Lung (tissue), 4 donors: ENCODE results near the gene SUPT20H. TPM values are rescaled to one million over a fixed set of nuclear protein-coding genes. Genes with fewer than 3 reads are reported as not detected.

Experiments used
- polyA plus RNA-seq, 2 donors: library from polyadenylated mRNA; stranded (reverse); fragments of 200-250 nt; gene quantifications; one replicate each; pipeline ENCODE4 v1.2.1, GENCODE V29; 2013
- total RNA-seq, 2 donors: library from RNA; depleted of rRNA in 1 of 2; stranded (reverse); fragments of >200 nt in 1 of 2; gene quantifications; one replicate each; pipeline ENCODE4 v1.2.1, GENCODE V29; 2014 to 2021
- donor health status: Bipolar disorder and iron deficiency.
- donor health status: healthy.
- donor health status: DM: yes; HTN: yes; CAD: no.

The SUPT20H gene
- total and polyA plus RNA-seq, 4 donors = 24.2 to 134 (median 39.8) TPM

Other genes with a start within 250 kb of the SUPT20H start
- 1 to 10 TPM; 5.4 to 9.5 TPM for gene RFXAP, start 240.5 kb downstream of the SUPT20H start, total RNA-seq
- 1 to 10 TPM; 3.0 to 4.4 TPM for gene RFXAP, start 240.5 kb downstream of the SUPT20H start, polyA plus RNA-seq
- gene SMAD9, start 139.4 kb downstream of the SUPT20H start, total RNA-seq = 10 to 100 TPM in 1 of 2 donors, 1 to 10 TPM in 1; 9.2 to 35.0 TPM
- gene SMAD9, start 139.4 kb downstream of the SUPT20H start, polyA plus RNA-seq = 1 to 10 TPM; 2.5 to 3.2 TPM
- 10 to 100 TPM; 26.6 to 34.8 TPM for gene ALG5, start 60.3 kb downstream of the SUPT20H start, total RNA-seq
- gene ALG5, start 60.3 kb downstream of the SUPT20H start, polyA plus RNA-seq = 10 to 100 TPM; 54.1 to 54.2 TPM
- 10 to 100 TPM; 28.3 to 39.4 TPM for gene EXOSC8, start 58.9 kb downstream of the SUPT20H start, total RNA-seq
- 10 to 100 TPM; 24.1 to 65.9 TPM for gene EXOSC8, start 58.9 kb downstream of the SUPT20H start, polyA plus RNA-seq
- gene CSNK1A1L, start 46.0 kb upstream of the SUPT20H start, total RNA-seq = not detected
- not detected for gene CSNK1A1L, start 46.0 kb upstream of the SUPT20H start, polyA plus RNA-seq